LNCAP (cell line): ENCODE results near the gene AP1M1.

Source experiments
- TF ChIP-seq, protein P1 (sequence below): fragments of 450-650 bp; IDR thresholded peaks from 2 replicates; pipeline ENCODE4 v1.5.1; 2017; ENCODE audit warnings: mild to moderate bottlenecking

AP1M1 gene

DNA sequence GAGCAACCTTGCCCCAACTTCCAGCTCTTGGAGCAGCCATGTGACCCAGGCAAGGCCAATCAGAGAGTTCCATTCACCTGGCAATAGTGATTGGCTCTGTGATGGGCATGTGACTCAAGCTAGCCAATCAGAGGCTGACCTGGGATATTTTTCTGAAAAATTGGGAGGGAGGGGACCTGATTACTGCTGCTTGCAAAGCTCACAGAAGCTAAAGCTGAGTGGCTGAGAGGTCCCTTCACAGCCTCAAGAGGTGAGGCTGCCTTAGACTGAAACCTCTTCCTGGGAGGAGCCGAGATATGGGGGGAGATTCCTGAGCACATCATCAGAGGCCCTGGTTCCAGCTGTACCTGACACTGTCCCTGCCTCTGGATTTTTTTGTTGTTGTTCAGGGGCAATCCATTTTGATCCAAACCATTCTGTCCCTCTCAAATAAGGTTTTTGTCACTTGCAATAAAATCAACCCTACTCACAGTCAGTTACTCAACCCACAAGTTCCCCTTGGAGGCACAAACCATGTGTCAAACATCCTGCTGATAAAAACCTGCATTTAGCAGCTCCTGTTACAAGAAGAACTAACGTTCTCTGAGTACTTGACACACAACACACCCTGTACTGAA lies 29.1 kb upstream of the AP1M1 start:
- TF ChIP-seq, protein P1, sequence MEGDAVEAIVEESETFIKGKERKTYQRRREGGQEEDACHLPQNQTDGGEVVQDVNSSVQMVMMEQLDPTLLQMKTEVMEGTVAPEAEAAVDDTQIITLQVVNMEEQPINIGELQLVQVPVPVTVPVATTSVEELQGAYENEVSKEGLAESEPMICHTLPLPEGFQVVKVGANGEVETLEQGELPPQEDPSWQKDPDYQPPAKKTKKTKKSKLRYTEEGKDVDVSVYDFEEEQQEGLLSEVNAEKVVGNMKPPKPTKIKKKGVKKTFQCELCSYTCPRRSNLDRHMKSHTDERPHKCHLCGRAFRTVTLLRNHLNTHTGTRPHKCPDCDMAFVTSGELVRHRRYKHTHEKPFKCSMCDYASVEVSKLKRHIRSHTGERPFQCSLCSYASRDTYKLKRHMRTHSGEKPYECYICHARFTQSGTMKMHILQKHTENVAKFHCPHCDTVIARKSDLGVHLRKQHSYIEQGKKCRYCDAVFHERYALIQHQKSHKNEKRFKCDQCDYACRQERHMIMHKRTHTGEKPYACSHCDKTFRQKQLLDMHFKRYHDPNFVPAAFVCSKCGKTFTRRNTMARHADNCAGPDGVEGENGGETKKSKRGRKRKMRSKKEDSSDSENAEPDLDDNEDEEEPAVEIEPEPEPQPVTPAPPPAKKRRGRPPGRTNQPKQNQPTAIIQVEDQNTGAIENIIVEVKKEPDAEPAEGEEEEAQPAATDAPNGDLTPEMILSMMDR = no peak

DNA sequence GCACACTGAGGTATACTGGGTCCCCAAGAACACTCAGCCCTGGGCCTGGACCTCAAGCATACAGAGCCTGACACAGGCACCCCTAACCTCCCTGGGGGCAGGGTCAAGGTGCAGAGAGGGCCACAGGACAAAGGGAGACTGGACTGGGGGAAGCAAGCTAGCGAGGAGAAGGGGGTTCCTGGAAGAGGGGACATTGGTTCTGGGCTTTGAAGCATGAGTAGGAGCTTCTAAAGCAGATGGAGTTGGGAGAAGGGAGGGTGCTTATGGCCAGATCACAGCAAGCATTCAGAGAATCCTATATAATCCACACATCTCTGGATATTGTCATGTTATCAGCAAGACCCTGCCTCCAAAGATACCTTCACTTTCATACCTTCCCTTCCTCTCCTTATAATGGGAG lies 27.6 kb upstream of the AP1M1 start:
- TF ChIP-seq, protein P1 = no peak

DNA sequence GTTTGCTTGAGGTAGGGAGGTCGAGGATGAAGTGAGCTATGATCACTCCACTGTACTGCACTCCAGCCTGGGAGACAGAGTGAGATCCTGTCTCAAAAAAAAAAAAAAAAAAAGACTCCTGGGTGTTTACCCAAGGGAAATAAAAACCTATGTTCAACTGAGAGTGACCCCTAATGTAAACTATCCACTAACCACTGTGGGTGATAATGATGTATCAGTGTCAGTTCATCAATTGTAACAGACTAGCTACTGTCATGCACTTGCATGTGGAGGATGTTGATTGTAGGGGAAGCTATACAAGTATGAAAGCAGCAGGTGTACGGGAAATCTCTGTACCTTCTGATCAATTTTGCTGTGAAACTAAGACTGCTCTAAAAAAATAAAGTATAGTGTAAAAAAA lies 21.8 kb upstream of the AP1M1 start:
- TF ChIP-seq, protein P1 = no peak

DNA sequence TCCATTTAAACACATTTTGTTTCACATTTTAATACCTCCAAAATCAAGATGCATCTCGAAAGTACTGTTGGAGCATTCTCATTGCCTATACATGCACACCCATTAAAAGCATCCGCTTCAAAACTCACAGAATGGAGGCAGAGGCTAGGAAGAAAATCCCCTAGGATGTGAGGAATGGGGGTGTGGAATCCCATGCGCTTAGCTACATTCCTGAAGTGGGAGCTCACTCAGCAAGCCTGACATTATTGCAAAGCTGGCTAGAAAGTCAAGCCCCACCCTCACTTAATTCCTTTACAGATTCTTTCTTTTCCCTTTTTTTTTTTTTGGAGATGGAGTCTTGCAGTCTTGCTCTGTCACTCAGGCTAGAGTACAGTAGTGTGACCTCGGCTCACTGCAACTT lies 17.1 kb upstream of the AP1M1 start:
- TF ChIP-seq, protein P1 = no peak

DNA sequence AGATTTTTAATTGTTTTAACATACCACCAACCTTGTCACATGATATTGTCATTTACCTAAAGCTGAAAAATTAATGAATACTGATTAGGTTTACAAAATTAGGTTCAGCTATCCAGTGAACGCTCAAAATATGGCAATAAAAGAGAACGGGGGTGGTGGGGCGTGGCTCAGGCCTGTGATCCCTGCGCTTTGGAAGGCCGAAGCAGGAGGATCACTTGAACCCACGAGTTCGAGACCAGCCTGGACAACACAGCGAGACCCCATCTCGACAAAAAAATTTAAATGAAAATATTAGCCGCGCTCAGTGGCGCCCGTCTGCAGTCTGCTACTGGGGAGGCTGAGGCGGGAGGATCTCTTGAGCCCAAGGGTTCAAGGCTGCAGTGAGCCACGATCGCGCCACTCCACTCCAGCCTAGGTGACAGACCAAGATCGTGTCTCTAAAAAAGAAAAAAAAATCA lies 13.0 kb upstream of the AP1M1 start:
- TF ChIP-seq, protein P1 = no peak

DNA sequence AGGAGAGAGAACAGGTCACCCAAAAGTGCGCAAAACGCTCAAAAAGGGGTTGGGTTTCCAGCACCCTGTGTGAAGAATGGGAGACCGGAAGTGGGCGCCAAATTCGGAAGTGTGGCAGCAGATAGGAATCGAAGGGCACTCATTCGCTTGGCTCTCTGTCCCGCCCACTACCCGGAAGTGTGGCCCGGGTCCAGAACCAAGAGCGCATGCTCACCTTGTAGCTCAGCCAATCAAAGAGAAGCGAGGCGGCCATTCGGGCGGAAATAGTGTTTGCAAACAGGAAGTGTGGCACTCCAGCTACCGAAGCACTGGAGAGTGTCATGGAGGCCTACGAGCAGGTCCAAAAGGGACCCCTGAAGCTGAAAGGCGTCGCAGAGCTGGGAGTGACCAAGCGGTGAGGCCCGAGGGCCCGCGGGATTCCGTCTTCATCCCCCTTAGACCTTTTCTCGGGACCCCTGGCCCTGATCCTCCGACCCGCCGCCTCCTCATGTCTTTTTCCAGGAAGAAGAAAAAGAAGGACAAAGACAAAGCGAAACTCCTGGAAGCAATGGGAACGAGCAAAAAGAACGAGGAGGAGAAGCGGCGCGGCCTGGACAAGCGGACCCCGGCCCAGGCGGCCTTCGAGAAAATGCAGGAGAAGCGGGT lies 12.5 kb upstream of the AP1M1 start, which contains the start of gene FAM32A:
Gene FAM32A, plus strand, starts transcription at position 288 of the 645 bp plus-strand sequence. Its CDS starts 33 bp downstream, at position 321.
- TF ChIP-seq, protein P1 = no peak

DNA sequence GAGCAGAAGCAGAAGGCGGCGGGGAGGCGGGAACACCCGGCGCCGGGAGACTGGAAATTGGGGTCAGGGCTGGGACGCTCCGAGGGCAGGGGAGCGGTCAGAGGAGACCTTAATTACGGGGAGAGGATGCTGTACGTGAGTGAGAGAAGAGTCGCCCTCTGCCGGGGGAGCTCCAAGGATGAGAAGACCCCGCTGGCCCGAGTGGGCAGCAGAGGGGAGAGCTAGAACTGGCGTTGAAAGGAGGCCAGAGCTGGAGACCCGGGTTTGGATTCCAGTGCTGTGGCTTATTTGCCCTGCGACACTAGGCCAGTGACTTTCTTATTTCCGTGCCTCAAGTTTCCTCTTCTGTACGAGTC lies 12.0 kb upstream of the AP1M1 start:
- TF ChIP-seq, protein P1 = peak; percentile 40; the same call in 1 of the 2 replicates
